Ishikawa (cell line): Measurements from ENCODE around the gene LGSN.

Experiments
- EGR1 ChIP-seq: IDR thresholded peaks from 2 replicates; pipeline ENCODE4 v1.6.1; 2012
- RAD21 ChIP-seq: IDR thresholded peaks from 2 replicates; pipeline ENCODE4 v1.6.1; 2012; ENCODE audit warnings: low read depth
- REST ChIP-seq: IDR thresholded peaks from 2 replicates; pipeline ENCODE4 v1.6.1; 2012; ENCODE audit warnings: low read depth, mild to moderate bottlenecking
- USF1 ChIP-seq: IDR thresholded peaks from 2 replicates; pipeline ENCODE4 v1.6.1; 2012

- no peak for TF ChIP-seq EGR1
- TF ChIP-seq REST: no peak
- no peak for TF ChIP-seq RAD21
- TF ChIP-seq USF1: no peak
Measured at GRCh38 chr6:63313111-63313510, 6.7 kb downstream of the LGSN start.
